Activated T-helper 17 cell treated with anti-CD3 and anti-CD28 coated beads, Interleukin-2, amount 50 U/mL, for 72 hours (primary cell): Measurements from ENCODE around the gene ELF2. TPM values are rescaled to one million over a fixed set of nuclear protein-coding genes. Genes with fewer than 3 reads are reported as not detected.
"Not testable (repeated sequence)": the region's sequence is repeated elsewhere in the genome, so short reads cannot be mapped to it uniquely, and the experiment has no call there.

Experiments
- ATAC-seq: fragments of 150-1000 bp; cut with Tn5 transposase; replicated peaks from 2 replicates; pipeline ENCODE4 v1.10.0; 2021; ENCODE audit warnings: mild to moderate bottlenecking, moderate library complexity
- H3K27ac Mint-ChIP-seq: one replicate; pipeline ENCODE4 v1.8.0; 2022; ENCODE audit warnings: mixed read lengths
- H3K27me3 Mint-ChIP-seq: one replicate; pipeline ENCODE4 v1.8.0; 2022; ENCODE audit warnings: mixed read lengths
- H3K36me3 Mint-ChIP-seq: one replicate; pipeline ENCODE4 v1.8.0; 2022; ENCODE audit warnings: low read depth, mild to moderate bottlenecking, mixed read lengths
- H3K4me1 Mint-ChIP-seq: one replicate; pipeline ENCODE4 v1.8.0; 2022; ENCODE audit warnings: mixed read lengths
- H3K4me3 Mint-ChIP-seq: one replicate; pipeline ENCODE4 v1.8.0; 2022; ENCODE audit warnings: mild to moderate bottlenecking, mixed read lengths
- H3K9me3 Mint-ChIP-seq: one replicate; pipeline ENCODE4 v1.8.0; 2022; ENCODE audit warnings: mixed read lengths
- total RNA-seq, 2 donors: library from RNA; stranded (reverse); gene quantifications; one replicate each; pipeline ENCODE4 v1.2.3, GENCODE V29; 2022

Gene ELF2
- total RNA-seq, 2 donors from 2014 or later: 29.7 to 35.2 TPM

DNA sequence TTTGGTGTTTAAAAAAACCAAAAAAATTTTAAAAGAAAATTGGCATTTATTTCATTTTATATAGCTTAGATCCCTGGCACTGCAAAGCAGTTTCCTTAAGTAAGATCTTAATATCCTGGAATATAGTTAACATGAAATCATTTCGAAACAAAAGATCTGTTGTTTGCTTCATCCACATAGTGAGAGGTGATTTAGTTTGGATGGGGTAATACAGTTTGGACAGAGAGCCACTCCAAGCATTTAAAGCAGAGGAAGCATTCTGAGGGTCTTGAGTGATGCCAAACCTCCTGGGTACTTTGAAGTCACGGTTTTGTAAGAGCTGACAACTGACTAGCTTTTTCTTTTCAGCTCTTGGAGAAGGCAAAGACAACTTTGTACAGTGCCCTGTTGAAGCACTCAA lies 132.7 kb downstream of the ELF2 start:
- Mint-ChIP-seq H3K36me3 (peaks cover 95% of the 10 kb centered on the region), H3K27me3 (no peaks in the 10 kb centered on the region), H3K4me1 (peaks cover 6% of the 10 kb centered on the region), H3K9me3 (no peaks in the 10 kb centered on the region), H3K4me3 (no peak overlapping the region), H3K27ac (peak overlapping the region; percentile 22)
- ATAC-seq: no peak

DNA sequence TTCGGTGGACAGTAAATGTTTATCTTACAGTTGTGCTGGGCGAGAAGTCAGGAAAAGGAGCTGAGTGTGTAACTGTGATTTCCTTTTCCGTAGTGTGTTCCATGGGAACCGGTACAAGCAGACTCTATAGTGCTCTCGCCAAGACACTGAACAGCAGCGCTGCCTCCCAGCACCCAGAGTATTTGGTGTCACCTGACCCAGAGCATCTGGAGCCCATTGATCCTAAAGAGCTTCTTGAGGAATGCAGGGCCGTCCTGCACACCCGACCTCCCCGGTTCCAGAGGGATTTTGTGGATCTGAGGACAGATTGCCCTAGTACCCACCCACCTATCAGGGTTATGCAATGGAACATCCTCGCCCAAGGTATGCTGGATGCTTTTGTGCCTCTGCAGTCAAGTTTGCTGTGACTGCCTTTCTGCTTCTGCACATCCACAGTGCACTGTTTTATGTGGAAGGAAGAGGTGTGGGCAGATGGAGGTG lies 134.0 kb downstream of the ELF2 start:
- no peak overlapping the region for H3K4me3 Mint-ChIP-seq
- no peaks in the 10 kb centered on the region for H3K27me3 Mint-ChIP-seq
- ATAC-seq: no peak
- no peaks in the 10 kb centered on the region for H3K9me3 Mint-ChIP-seq
- H3K27ac Mint-ChIP-seq: no peak overlapping the region
- peaks cover 5% of the 10 kb centered on the region for H3K4me1 Mint-ChIP-seq
- peaks cover 90% of the 10 kb centered on the region for H3K36me3 Mint-ChIP-seq

DNA sequence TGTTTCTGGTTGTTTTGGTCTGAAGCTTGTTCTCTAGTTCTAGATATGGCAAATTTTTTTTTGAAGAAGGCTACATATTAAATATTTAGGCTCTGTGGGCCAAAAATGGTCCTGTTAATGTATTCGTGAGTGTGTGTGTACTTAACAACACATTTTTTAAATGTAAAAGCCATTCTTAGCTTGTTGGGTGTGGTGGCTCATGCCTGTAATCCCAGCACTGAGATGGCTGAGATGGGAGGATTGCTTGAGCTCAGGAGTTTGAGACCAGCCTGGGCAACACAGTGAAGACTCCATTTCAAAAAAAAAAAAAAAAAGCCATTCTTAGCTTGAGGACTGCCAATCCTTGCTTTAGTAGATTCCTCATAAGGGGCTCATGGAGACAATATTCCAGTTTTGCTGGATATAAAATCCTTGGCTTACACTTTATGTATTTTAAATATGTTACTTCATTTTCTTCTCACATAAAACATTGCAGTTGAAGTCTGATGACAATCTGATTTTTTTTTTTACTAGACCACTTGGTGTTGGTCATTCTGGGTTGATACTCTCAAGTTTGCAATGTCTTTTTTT lies 138.1 kb downstream of the ELF2 start:
- no peak overlapping the region for H3K4me3 Mint-ChIP-seq
- H3K27ac Mint-ChIP-seq: no peak overlapping the region
- H3K36me3 Mint-ChIP-seq: peaks cover 70% of the 10 kb centered on the region
- no peak for ATAC-seq
- H3K9me3 Mint-ChIP-seq: no peaks in the 10 kb centered on the region
- no peaks in the 10 kb centered on the region for H3K4me1 Mint-ChIP-seq
- no peaks in the 10 kb centered on the region for H3K27me3 Mint-ChIP-seq

DNA sequence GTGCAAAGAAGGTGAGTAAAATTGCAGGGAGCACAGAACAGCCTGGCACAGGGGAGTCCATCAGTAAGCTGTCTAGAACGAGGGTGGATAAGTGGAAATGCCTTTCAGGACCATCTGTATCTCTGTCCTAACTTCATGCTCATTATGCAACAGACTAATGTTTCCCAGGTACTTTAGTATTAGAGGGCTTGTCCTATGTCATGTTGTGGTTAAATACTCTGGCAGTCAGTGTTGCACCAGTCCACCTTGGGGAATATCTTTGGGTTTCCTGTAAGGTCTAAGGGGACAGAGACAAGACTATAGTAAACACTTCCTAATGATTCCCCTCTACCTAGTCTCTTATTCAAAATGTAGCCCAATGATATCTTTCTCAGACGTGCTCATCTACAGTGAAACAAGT lies 140.1 kb downstream of the ELF2 start:
- Mint-ChIP-seq H3K4me1 (no peaks in the 10 kb centered on the region), H3K27ac (no peak overlapping the region), H3K9me3 (no peaks in the 10 kb centered on the region), H3K36me3 (peaks cover 49% of the 10 kb centered on the region), H3K27me3 (no peaks in the 10 kb centered on the region), H3K4me3 (no peak overlapping the region)
- ATAC-seq: no peak

DNA sequence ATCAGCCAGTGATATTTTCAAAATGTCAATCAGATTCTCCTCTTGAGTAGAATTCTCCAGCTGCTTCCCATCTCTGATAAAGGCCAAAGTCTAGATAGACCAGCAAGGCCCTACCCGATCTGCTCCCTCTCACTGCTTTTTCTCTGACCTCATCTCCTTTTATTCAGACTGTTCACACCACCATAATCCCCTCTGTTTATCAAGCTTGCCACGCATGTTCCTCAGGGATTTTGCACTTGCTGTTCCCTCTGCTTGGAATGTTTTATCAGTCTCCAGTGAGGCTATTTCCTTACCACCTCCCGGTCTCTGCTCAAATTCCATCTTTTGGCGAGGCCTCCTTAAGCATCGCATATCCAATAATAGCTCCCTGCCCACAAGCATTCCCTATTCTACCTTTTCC lies 141.4 kb downstream of the ELF2 start:
- Mint-ChIP-seq H3K4me1 (peaks cover 3% of the 10 kb centered on the region), H3K9me3 (no peaks in the 10 kb centered on the region), H3K27ac (peak overlapping the region; percentile 48), H3K27me3 (no peaks in the 10 kb centered on the region), H3K36me3 (peaks cover 43% of the 10 kb centered on the region), H3K4me3 (no peak overlapping the region)
- ATAC-seq: no peak

DNA sequence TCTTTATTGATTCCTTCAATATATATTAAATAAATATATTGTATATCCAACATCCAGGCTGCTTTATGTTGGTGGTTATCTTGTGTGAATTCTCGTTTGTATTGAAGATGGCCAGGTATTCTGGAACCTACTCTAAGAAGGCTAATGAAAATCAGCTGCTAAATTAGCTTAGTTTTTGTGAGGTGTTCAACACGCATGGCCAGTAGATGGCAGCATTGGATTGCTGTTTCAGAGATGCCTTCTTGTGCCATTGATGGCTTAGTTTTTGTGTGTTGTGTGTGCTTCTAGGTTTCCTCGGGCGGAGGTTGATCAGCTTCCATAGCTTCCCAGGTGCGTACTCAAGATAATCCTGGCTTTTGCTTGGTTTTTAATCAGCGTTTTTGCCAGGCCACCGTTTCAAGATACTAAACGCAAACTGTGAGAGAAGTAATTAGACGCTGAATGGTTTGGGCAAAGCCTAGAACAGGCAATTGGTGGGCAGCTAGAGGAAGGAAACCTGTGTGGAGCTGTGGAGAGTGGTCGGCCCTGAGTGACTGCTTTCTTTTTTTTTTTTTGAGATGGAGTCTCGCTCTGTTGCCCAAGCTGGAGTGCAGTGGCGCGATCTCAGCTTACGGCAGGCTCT lies 146.3 kb downstream of the ELF2 start:
- Mint-ChIP-seq H3K36me3 (peaks cover 8% of the 10 kb centered on the region), H3K4me3 (no peak overlapping the region), H3K27me3 (no peaks in the 10 kb centered on the region), H3K4me1 (peaks cover 6% of the 10 kb centered on the region), H3K27ac (peak overlapping the region; percentile 71), H3K9me3 (no peaks in the 10 kb centered on the region)
- ATAC-seq: peak; percentile 73

DNA sequence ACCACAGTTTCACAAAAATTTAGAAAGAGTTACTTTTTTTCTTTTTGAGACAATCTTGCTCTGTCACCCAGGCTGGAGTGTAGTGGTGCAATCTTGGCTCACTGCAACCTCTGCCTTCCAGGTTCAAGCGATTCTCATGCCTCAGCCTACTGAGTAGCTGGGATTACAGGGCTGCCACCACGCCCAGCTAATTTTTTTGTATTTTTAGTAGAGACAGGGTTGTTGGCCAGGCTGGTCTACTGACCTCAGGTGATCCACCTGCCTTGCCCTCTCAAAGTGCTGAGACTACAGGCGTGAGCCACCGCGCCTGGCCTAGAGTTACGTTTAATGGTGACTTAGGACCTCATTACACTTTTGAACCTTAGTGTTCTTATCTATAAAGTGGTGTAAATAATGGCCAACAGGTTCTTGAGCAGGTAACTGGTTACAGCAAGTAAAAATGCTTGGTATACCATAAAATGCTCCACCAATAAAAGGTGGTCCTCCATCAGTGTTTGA lies 147.1 kb downstream of the ELF2 start:
- not testable (repeated sequence) for H3K4me1 Mint-ChIP-seq, H3K27me3 Mint-ChIP-seq, H3K9me3 Mint-ChIP-seq, H3K4me3 Mint-ChIP-seq, H3K36me3 Mint-ChIP-seq, ATAC-seq, H3K27ac Mint-ChIP-seq

DNA sequence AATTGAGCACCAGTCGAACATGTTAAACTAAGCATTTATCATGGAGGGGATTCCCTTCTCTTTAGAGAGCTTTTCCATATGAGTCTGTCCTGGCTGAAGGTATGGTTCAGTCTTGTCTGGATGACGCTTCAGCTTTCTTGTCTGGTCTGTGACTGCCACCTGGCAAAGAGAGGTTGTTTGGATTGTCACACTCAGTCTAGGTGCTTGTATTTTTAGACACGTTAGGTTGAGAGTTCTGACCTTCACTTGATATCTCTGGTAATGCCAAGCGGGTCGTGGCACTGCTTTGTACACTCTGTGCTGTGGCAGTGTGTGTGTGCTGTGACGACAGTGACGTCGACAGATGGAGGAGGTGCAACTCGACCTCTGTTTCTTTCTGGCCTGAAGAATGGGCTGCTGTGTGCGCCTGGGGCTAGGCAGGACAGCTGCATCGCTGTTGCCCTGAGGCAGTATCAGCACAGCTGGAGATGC lies 148.8 kb downstream of the ELF2 start:
- no peaks in the 10 kb centered on the region for H3K9me3 Mint-ChIP-seq
- peaks cover 20% of the 10 kb centered on the region for H3K36me3 Mint-ChIP-seq
- H3K4me3 Mint-ChIP-seq: no peak overlapping the region
- peaks cover 6% of the 10 kb centered on the region for H3K4me1 Mint-ChIP-seq
- H3K27me3 Mint-ChIP-seq: no peaks in the 10 kb centered on the region
- ATAC-seq: no peak
- no peak overlapping the region for H3K27ac Mint-ChIP-seq

DNA sequence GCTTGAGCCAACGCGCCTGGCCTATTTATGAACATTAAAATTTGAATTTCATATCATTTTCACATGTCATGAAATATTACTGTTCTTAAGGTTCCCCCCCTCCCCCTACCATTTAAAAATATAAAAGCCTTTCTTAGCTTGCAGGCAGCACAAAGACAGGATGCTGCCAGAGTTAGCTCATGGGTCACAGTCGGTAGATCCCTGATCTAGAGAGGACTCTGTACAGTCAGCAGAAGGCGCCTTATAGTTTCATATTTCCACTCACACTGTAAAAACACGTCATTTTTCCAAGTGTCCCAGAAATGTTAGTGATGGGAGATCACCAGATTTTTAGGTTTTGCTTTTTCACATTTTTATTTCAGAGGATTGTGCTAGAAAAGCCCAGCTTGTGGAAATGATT lies 149.2 kb downstream of the ELF2 start:
- Mint-ChIP-seq H3K4me1 (peaks cover 6% of the 10 kb centered on the region), H3K27me3 (no peaks in the 10 kb centered on the region), H3K27ac (no peak overlapping the region), H3K4me3 (no peak overlapping the region), H3K36me3 (peaks cover 23% of the 10 kb centered on the region), H3K9me3 (no peaks in the 10 kb centered on the region)
- no peak for ATAC-seq

DNA sequence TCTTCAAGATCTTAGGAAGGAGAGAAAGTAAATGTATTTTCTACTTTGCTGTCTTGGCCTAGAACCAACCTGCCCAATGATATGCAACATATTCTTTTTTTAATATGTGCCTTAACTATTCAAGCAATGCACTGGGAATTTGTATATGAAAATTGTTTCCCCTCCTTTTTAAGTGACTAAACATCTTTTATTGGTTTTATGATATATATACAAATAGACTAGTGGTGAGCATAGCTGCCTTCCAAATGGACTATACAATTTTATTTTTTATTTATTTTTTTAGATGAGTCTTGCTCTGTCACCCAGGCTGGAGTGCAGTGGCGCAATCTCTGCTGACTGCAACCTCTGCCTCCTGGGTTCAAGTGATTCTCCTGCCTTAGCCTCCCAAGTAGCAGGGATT lies 151.2 kb downstream of the ELF2 start:
- peaks cover 4% of the 10 kb centered on the region for H3K4me1 Mint-ChIP-seq
- H3K27ac Mint-ChIP-seq: no peak overlapping the region
- no peak for ATAC-seq
- peaks cover 28% of the 10 kb centered on the region for H3K36me3 Mint-ChIP-seq
- no peaks in the 10 kb centered on the region for H3K27me3 Mint-ChIP-seq
- no peak overlapping the region for H3K4me3 Mint-ChIP-seq
- H3K9me3 Mint-ChIP-seq: no peaks in the 10 kb centered on the region

DNA sequence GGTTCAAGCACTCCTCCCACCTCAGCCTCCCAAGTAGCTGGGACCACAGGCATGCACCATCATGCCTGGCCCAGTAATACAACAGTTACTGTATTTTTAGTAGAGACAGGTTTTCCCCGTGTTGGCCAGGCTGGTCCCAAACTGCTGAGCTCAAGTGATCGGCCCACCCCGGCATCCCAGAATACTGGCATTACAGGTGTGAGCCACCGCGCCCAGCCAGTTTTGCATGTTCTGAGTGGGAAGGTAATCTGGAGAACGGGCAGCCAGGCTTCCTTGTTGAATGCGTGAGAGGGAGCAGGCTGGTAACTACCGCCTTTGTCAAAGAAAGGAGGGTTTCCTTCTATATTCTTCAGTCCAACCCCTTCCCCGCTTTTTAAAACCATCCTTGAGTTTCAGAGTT lies 152.3 kb downstream of the ELF2 start:
- Mint-ChIP-seq H3K27ac (no peak overlapping the region), H3K9me3 (no peaks in the 10 kb centered on the region)

DNA sequence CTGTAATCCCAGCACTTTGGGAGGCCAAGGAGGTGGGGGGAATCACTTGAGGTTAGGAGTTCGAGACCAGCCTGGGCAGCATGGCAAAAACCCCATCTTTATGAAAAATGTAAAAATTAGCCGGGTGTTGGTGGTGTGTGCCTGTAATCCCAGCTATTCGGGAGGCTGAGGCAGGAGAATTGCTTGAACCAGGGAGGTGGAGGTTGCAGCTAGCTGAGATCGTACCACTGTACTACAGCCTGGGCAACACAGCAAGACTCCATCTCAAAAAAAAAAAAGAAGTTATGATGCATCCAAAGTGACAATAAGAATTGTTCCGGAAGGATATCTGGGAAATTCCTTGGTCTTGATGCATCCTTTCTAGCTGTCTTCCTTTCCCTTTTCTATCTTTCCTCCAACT lies 154.2 kb downstream of the ELF2 start:
- H3K9me3 Mint-ChIP-seq: no peaks in the 10 kb centered on the region
- H3K4me3 Mint-ChIP-seq: no peak overlapping the region
- peaks cover 19% of the 10 kb centered on the region for H3K4me1 Mint-ChIP-seq
- H3K27ac Mint-ChIP-seq: no peak overlapping the region
- no peaks in the 10 kb centered on the region for H3K27me3 Mint-ChIP-seq
- no peak for ATAC-seq
- H3K36me3 Mint-ChIP-seq: peaks cover 46% of the 10 kb centered on the region

More for the DNA sequence above, 152.3 kb downstream of the ELF2 start:
- Mint-ChIP-seq H3K4me3 (no peak overlapping the region), H3K27me3 (no peaks in the 10 kb centered on the region), H3K4me1 (peaks cover 8% of the 10 kb centered on the region), H3K36me3 (peaks cover 31% of the 10 kb centered on the region)
- no peak for ATAC-seq

DNA sequence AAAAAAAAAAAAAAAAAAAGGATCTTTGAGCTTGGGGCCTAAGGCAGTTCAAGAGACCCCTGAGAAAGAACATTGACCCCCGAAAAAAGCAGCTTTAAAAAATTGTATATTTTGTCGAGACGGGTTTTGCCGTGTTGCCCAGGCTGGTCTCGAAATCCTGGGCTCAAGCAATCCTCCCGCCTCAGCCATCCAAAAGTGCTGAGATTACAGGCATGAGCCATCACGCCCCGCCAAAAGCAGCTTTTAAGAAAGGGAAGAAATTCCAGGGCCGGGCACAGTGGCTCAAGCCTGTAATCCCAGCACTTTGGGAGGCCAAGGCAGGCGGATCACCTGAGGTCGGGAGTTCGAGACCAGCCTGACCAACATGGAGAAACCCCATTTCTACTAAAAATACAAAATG lies 155.9 kb downstream of the ELF2 start:
- Mint-ChIP-seq H3K36me3 (peaks cover 56% of the 10 kb centered on the region), H3K4me1 (peaks cover 19% of the 10 kb centered on the region), H3K27ac (peak overlapping the region; percentile 22)
- not testable (repeated sequence) for H3K4me3 Mint-ChIP-seq, H3K27me3 Mint-ChIP-seq, H3K9me3 Mint-ChIP-seq, ATAC-seq

DNA sequence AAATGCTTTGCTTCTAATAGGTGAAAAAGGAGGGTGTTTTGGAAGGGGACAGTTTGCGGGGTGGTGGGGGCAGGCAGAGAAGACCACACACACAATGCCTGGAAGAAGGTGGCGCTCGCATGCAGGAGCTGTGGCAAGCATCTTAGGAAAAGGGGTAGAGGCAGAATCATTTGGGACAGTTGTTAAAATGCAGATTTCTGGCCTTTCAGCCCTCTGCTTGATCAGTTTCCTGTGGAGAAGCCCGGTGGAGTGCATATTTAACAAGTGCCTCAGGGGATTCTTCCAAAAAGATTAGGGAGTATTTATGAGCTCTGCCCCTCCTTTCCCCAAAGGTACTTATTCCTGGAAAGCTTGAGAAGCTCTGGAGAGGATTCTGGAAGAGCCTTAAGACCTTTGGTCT lies 156.6 kb downstream of the ELF2 start:
- no peak for ATAC-seq
- peaks cover 19% of the 10 kb centered on the region for H3K4me1 Mint-ChIP-seq
- H3K9me3 Mint-ChIP-seq: no peaks in the 10 kb centered on the region
- H3K36me3 Mint-ChIP-seq: peaks cover 57% of the 10 kb centered on the region
- H3K27me3 Mint-ChIP-seq: no peaks in the 10 kb centered on the region
- H3K27ac Mint-ChIP-seq: no peak overlapping the region
- no peak overlapping the region for H3K4me3 Mint-ChIP-seq

DNA sequence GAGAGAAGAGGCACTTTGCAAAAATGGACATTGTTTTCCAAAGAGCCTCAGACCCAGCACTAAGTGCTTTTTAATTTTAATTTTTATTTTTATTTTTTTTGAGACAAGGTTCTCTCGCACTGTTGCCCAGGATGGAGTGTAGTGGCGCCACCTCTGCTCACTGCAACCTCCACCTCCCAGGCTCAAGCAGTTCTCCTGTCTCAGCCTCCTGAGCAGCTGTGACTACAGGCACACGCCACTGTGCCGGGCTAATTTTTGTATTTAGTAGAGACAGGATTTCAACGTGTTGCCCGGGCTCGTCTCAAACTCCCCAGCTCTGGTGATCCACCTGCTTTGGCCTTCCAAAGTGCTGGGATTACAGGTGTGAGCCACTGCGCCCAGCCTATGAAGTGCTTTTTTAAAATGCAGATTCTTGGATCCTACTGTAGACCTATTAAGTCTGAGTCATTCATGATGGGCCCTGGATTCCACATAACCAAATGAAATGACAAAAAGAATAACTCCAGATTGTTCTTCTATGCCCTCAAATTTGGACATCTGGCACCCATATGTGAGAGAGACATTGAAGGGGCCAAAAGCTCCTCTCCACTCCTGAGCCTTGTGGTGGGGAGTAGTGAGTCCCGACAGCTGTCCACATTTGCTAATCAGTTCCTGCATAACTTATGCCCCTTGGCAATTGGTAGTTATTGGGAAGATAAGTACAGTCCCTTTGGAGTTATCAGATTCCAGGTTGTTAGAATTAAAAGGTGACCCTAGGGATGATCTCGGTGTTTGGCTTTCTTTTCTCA lies 157.9 kb downstream of the ELF2 start:
- Mint-ChIP-seq H3K9me3 (no peaks in the 10 kb centered on the region), H3K36me3 (peaks cover 53% of the 10 kb centered on the region), H3K4me1 (peaks cover 27% of the 10 kb centered on the region), H3K27ac (no peak overlapping the region), H3K27me3 (no peaks in the 10 kb centered on the region), H3K4me3 (peak overlapping the region; percentile 45)
- no peak for ATAC-seq
